Measurements from ENCODE around the gene EZH2. TPM values are rescaled to one million over a fixed set of nuclear protein-coding genes. Genes with fewer than 3 reads are reported as not detected.

The EZH2 gene
- total RNA-seq, 1 experiment from 2014 or later = 46.5 TPM

DNA sequence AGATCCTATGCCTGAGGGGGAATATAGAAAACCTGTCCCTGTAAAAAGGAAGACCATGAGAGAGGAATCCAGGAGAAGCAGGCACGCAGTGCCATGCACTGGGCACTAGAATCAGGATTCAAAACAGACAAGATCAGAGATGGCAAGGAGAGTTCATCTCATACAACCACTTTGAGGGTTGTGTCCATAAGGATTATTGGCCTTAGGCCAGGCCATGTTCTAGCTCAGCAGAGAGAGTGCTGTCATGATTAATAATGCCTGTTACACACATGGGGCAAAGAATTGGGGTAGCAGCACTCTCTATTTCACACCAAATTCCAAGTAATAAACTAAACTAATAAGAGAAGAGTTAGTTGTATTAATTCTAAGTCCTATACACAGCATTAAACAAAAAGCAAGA lies 29.1 kb downstream of the EZH2 start:
- no TSS peak for BruUV-seq (replicated peaks)
- H3K9me3 Mint-ChIP-seq (ENCODE audit: low read depth, unreplicated experiment) = no peaks in the 10 kb centered on the region
- CTCF ChIA-PET = interaction anchor here (0.6 kb wide), 1 partner anchor 17 kb away, joined by 7 read pairs; no protein-coding TSS in a partner anchor
- H3K27ac Mint-ChIP-seq (ENCODE audit: unreplicated experiment) = no peak overlapping the region
- H3K36me3 Mint-ChIP-seq (ENCODE audit: insufficient read depth, unreplicated experiment) = no peaks in the 10 kb centered on the region
- intact Hi-C loops (cut with micrococcal nuclease; ENCODE audit: unreplicated experiment) = loop anchor here (5.0 kb wide), 1 partner anchor 107 kb away; no protein-coding TSS in a partner anchor
- no peaks in the 10 kb centered on the region for H3K27me3 Mint-ChIP-seq (ENCODE audit: unreplicated experiment)
- no peak overlapping the region for H3K4me3 Mint-ChIP-seq (ENCODE audit: low read depth, unreplicated experiment)
- TF ChIP-seq CTCF (IDR thresholded peaks at IDR 0.05; ENCODE audit: unreplicated experiment) = no peak
- H3K4me1 Mint-ChIP-seq (ENCODE audit: low read depth, unreplicated experiment) = peaks cover 9% of the 10 kb centered on the region
- DNase-seq = no peak

GRCh38 chr7:148852272-148852671 lies 31.8 kb downstream of the EZH2 start:
- no peaks in the 10 kb centered on the region for H3K9me3 Mint-ChIP-seq (ENCODE audit: low read depth, unreplicated experiment)
- H3K4me3 Mint-ChIP-seq (ENCODE audit: low read depth, unreplicated experiment) = no peak overlapping the region
- no TSS peak for BruUV-seq (replicated peaks)
- intact Hi-C loops (cut with micrococcal nuclease; ENCODE audit: unreplicated experiment) = no loop called here
- H3K27ac Mint-ChIP-seq (ENCODE audit: unreplicated experiment) = no peak overlapping the region
- DNase-seq = no peak
- no peaks in the 10 kb centered on the region for H3K36me3 Mint-ChIP-seq (ENCODE audit: insufficient read depth, unreplicated experiment)
- CTCF ChIA-PET = no interaction called here
- no peak for TF ChIP-seq CTCF (IDR thresholded peaks at IDR 0.05; ENCODE audit: unreplicated experiment)
- H3K4me1 Mint-ChIP-seq (ENCODE audit: low read depth, unreplicated experiment) = peaks cover 29% of the 10 kb centered on the region
- no peaks in the 10 kb centered on the region for H3K27me3 Mint-ChIP-seq (ENCODE audit: unreplicated experiment)

DNA sequence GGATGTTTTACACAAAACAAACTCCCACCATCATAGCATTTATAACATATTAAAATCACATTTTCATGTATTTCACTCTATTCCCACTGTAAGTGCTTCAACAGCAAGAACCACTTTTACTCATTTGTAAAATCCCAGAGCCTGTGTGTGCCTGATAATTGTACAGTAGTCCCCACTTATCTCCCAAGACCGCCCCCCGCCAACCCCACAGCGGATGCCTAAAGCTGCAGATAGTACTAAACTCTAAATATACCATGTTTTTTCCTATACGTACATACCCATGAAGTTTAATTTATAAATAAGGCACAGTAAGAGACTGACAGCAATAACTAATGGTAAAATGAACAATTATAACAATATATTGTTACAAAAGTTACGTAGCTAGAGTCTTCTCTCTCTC lies 33.5 kb downstream of the EZH2 start:
- Mint-ChIP-seq H3K4me3 (ENCODE audit: low read depth, unreplicated experiment) (no peak overlapping the region), H3K4me1 (ENCODE audit: low read depth, unreplicated experiment) (peaks cover 24% of the 10 kb centered on the region), H3K27ac (ENCODE audit: unreplicated experiment) (no peak overlapping the region), H3K36me3 (ENCODE audit: insufficient read depth, unreplicated experiment) (no peaks in the 10 kb centered on the region), H3K9me3 (ENCODE audit: low read depth, unreplicated experiment) (no peaks in the 10 kb centered on the region), H3K27me3 (ENCODE audit: unreplicated experiment) (no peaks in the 10 kb centered on the region)
- CTCF ChIA-PET = no interaction called here
- no peak for DNase-seq
- no TSS peak for BruUV-seq (replicated peaks)
- intact Hi-C loops (cut with micrococcal nuclease; ENCODE audit: unreplicated experiment) = no loop called here
- TF ChIP-seq CTCF (IDR thresholded peaks at IDR 0.05; ENCODE audit: unreplicated experiment) = no peak

DNA sequence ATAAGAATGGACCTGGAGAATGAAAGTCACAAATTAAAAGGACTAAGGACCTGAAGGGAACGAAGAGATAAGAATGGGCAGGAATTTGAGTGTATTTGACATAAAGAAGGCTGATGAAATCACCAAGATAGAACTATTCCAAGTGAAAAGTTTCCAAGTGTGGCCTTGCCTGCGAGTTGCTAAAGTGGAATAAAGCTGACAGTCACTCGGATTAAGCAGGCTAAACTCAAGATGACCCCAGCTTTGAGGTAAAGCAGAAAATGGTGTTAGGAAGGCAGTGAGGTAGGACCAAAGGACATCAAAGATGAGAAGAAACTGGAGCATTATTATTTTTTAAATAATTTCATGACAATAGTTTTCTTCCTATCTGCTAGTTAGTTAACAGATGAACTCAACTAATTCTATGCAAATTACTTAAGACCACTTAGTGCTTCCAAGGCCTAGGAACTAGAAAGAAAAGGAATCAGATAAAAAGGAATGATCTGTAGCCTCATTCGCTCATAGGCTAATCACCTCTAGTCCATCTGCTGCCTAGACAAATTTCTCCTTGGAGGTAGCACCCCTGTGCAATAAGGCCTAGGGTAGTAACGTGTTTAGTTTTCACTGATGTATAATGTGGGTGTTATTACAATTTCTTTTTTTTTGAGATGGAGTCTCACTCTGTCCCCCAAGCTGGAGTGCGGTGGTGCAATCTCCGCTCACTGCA lies 34.5 kb downstream of the EZH2 start:
- H3K4me3 Mint-ChIP-seq (ENCODE audit: low read depth, unreplicated experiment) = no peak overlapping the region
- CTCF ChIA-PET = no interaction called here
- no peaks in the 10 kb centered on the region for H3K27me3 Mint-ChIP-seq (ENCODE audit: unreplicated experiment)
- no peak for DNase-seq
- no TSS peak for BruUV-seq (replicated peaks)
- H3K9me3 Mint-ChIP-seq (ENCODE audit: low read depth, unreplicated experiment) = no peaks in the 10 kb centered on the region
- no peak for TF ChIP-seq CTCF (IDR thresholded peaks at IDR 0.05; ENCODE audit: unreplicated experiment)
- intact Hi-C loops (cut with micrococcal nuclease; ENCODE audit: unreplicated experiment) = no loop called here
- H3K36me3 Mint-ChIP-seq (ENCODE audit: insufficient read depth, unreplicated experiment) = no peaks in the 10 kb centered on the region
- peaks cover 27% of the 10 kb centered on the region for H3K4me1 Mint-ChIP-seq (ENCODE audit: low read depth, unreplicated experiment)
- no peak overlapping the region for H3K27ac Mint-ChIP-seq (ENCODE audit: unreplicated experiment)
